ENCODE results near the gene MAP1LC3B2. TPM values are rescaled to one million over a fixed set of nuclear protein-coding genes. Genes with fewer than 3 reads are reported as not detected.

The MAP1LC3B2 gene
- total RNA-seq, 2 donors from 2014 or later, result not detected

GRCh38 chr12:116588390-116589028, 29.3 kb downstream of the MAP1LC3B2 start:
- Histone ChIP-seq H3K9me3 (no peaks in the 10 kb centered on the region), H3K27me3 (no peaks in the 10 kb centered on the region), H3K4me3 (no peak overlapping the region), H3K36me3 (replicated peaks in 1 of 2; ENCODE audit: insufficient read depth in 1 of 2, low read depth in 2 of 2) (no peaks in the 10 kb centered on the region), H3K4me1 (peaks cover 17% of the 10 kb centered on the region), H3K27ac (no peak overlapping the region)
- no peak for ATAC-seq
- no peak for DNase-seq
- 84 to 85% methylated on average over 5 of the region's 5 CpGs for WGBS, 2 donors
- TF ChIP-seq POLR2A (IDR thresholded peaks at IDR 0.05), result no peak
- no peak for TF ChIP-seq CTCF (IDR thresholded peaks at IDR 0.05)
- intact Hi-C loops (cut with DNase I), result no loop called here

GRCh38 chr12:116589581-116589980, 30.4 kb downstream of the MAP1LC3B2 start:
- H3K4me1 ChIP-seq, result peaks cover 17% of the 10 kb centered on the region
- no peaks in the 10 kb centered on the region for H3K9me3 ChIP-seq
- no peaks in the 10 kb centered on the region for H3K36me3 ChIP-seq (replicated peaks in 1 of 2; ENCODE audit: insufficient read depth in 1 of 2, low read depth in 2 of 2)
- DNase-seq (no peak), ATAC-seq (no peak)
- H3K4me3 ChIP-seq, result no peak overlapping the region
- 79 to 90% methylated on average over 9 of the region's 9 CpGs for WGBS, 2 donors
- H3K27me3 ChIP-seq, result no peaks in the 10 kb centered on the region
- TF ChIP-seq POLR2A (IDR thresholded peaks at IDR 0.05) (no peak), CTCF (IDR thresholded peaks at IDR 0.05) (no peak)
- intact Hi-C loops (cut with DNase I), result no loop called here
- H3K27ac ChIP-seq, result no peak overlapping the region

GRCh38 chr12:116590561-116590960, 31.4 kb downstream of the MAP1LC3B2 start:
- Histone ChIP-seq H3K27ac (no peak overlapping the region), H3K9me3 (no peaks in the 10 kb centered on the region), H3K27me3 (no peaks in the 10 kb centered on the region), H3K4me1 (peaks cover 17% of the 10 kb centered on the region), H3K36me3 (replicated peaks in 1 of 2; ENCODE audit: insufficient read depth in 1 of 2, low read depth in 2 of 2) (no peaks in the 10 kb centered on the region), H3K4me3 (no peak overlapping the region)
- intact Hi-C loops (cut with DNase I), result no loop called here
- no peak for DNase-seq
- ATAC-seq, result no peak
- TF ChIP-seq POLR2A (IDR thresholded peaks at IDR 0.05) (no peak), CTCF (IDR thresholded peaks at IDR 0.05) (no peak)
- 0 to 4% methylated on average over 1 of the region's 1 CpG for WGBS, 2 donors

- TF ChIP-seq POLR2A (IDR thresholded peaks at IDR 0.05), result no peak
- TF ChIP-seq CTCF (IDR thresholded peaks at IDR 0.05), result peak in 2 of 7 experiments; percentile 4 to 5
- Histone ChIP-seq H3K4me3 (no peak overlapping the region), H3K4me1 (peaks cover 17% of the 10 kb centered on the region), H3K9me3 (no peaks in the 10 kb centered on the region), H3K27me3 (no peaks in the 10 kb centered on the region), H3K36me3 (replicated peaks in 1 of 2; ENCODE audit: insufficient read depth in 1 of 2, low read depth in 2 of 2) (no peaks in the 10 kb centered on the region), H3K27ac (peak overlapping the region; percentile 27 to 81 (median 65))
- 14 to 17% methylated on average over 7 to 11 of the region's 11 CpGs for WGBS, 2 donors
- ATAC-seq, result peak; percentile 82
- peak; percentile 64 to 83 (median 78) for DNase-seq
- intact Hi-C loops (cut with DNase I), result no loop called here
These were observed 32.9 kb downstream of the MAP1LC3B2 start for GRCh38 chr12:116591855-116592637.
